GM19455 (cell line): Measurements from ENCODE around the gene XYLB.

ENCODE experiments used
- ATAC-seq: cut with Tn5 transposase; IDR thresholded peaks from one replicate; pipeline ENCODE4 v1.9.1; 2021; ENCODE audit not compliant: unreplicated experiment

The XYLB gene

GRCh38 chr3:38453075-38453912 lies 106.7 kb downstream of the XYLB start, which contains the start of gene ACVR2B:
ACVR2B (plus strand) TSS chr3:38453890; CDS start chr3:38454323, 433 bp downstream.
- ATAC-seq = peak; percentile 59

- no peak for ATAC-seq
Observed at GRCh38 chr3:38453913-38454177, 107.3 kb downstream of the XYLB start.

GRCh38 chr3:38454178-38454883 lies 107.7 kb downstream of the XYLB start:
- peak; percentile 27 for ATAC-seq

GRCh38 chr3:38454884-38455638 lies 108.5 kb downstream of the XYLB start:
- ATAC-seq = peak; percentile 25

- ATAC-seq = peak; percentile 48
Observed at GRCh38 chr3:38455639-38456430, 109.2 kb downstream of the XYLB start.

GRCh38 chr3:38457111-38458003 lies 110.8 kb downstream of the XYLB start:
- ATAC-seq = no peak

- ATAC-seq = no peak
Observed at GRCh38 chr3:38458796-38459498, 112.4 kb downstream of the XYLB start.

- no peak for ATAC-seq
Observed at GRCh38 chr3:38459499-38460048, 113.0 kb downstream of the XYLB start.

- no peak for ATAC-seq
Observed at GRCh38 chr3:38460377-38461270, 114.0 kb downstream of the XYLB start.
